ENCODE data around the gene CFAP161.

DNA sequence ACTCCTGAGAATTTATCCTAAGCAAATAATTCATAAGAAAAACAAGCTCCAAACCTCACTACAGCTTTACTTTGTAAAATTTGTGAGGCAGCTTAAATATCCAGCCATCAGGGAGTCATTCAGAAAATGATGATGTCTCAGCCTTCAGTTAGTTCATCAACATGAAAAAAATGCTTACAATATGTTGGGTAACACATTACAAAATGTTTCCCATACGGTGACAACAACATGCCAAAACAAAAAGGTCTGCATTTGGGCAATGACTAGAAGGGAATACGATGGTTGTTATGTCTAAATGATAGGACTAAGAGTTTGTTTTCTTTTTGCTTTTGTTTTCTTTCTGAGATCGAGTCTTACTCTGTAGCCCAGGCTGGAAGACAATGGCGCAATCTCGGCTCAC, 47.0 kb upstream of the CFAP161 start:
- TF ChIP-seq EZH2 (IDR thresholded peaks at IDR 0.05; ENCODE audit: low read length), result no peak
- TF ChIP-seq, protein P1, sequence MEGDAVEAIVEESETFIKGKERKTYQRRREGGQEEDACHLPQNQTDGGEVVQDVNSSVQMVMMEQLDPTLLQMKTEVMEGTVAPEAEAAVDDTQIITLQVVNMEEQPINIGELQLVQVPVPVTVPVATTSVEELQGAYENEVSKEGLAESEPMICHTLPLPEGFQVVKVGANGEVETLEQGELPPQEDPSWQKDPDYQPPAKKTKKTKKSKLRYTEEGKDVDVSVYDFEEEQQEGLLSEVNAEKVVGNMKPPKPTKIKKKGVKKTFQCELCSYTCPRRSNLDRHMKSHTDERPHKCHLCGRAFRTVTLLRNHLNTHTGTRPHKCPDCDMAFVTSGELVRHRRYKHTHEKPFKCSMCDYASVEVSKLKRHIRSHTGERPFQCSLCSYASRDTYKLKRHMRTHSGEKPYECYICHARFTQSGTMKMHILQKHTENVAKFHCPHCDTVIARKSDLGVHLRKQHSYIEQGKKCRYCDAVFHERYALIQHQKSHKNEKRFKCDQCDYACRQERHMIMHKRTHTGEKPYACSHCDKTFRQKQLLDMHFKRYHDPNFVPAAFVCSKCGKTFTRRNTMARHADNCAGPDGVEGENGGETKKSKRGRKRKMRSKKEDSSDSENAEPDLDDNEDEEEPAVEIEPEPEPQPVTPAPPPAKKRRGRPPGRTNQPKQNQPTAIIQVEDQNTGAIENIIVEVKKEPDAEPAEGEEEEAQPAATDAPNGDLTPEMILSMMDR (optimal IDR thresholded peaks at IDR 0.05 in 1 of 3, IDR thresholded peaks at IDR 0.05 in 1 of 3, conservative IDR thresholded peaks at IDR 0.05 in 1 of 3; ENCODE audit: extremely low read depth in 1 of 3, insufficient read depth in 2 of 3, low read length in 3 of 3), result no peak
